NCI-H1092 treated with DMSO at 0.1 percent for 48 hours (cell line): ENCODE data around the gene PIP4K2B.

Experiments
- DNase-seq: peaks from one replicate; lab custom pipeline; 2025; lab: John Stamatoyannopoulos, UW

Gene PIP4K2B

DNA sequence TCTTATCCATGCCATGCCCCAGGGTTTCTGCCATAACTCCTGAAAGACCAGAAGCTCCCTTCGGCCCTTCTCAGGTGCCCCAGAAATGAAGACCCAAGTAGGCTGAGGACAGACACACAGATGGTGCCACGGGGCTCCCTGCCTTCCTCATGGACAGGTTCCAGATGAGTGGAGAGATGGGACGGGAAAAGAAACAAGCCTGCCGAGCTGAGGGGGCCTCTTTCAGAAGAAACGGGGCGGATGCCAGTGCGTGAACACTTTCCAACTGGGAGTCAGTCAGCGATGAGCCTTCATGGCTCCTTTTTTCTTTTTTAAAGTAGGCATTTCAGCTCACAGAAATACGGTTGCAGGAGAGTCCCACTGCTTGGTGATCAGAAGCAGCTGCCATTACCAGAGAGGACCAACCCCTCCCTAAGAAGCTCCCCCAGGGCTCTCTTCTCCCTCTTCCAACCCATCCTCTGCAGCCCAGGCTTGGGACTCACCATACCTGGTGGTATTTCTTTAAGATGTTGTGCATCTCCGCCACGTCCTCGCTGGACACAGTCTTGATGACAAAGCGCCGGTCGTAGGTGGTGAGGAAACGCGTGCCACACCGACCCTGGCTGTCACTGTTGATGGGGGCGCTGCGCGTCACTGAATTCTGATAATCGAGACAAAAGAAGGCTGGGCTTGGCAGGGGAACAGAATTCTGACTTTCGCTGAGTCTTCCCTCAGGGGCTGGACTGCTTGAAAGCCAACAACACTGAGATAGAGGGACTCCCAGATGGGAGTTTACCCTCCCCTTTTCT lies 19.2 kb downstream of the PIP4K2B start:
- DNase-seq = no peak

- DNase-seq = no peak
Measured at GRCh38 chr17:38777641-38778250, 21.6 kb downstream of the PIP4K2B start.

DNA sequence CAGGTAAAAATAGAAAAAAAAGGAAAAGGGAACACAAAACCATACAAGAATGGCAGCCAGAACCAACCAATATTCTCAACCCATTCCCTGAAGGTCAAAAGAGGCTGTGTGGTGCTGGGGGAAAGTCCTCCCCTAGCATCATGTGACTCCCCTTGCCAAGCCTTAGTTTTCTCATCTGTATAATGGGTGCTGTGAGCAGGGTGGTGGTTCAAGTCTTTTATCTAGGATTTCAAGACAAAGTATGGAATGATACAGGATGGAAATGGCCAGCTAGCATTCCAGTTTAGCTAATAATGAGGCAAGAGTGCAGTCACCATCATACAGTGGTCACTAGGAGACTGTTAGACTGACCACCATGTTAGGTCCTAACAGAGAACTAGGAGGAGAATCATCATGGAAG lies 26.1 kb downstream of the PIP4K2B start:
- no peak for DNase-seq

- no peak for DNase-seq
Measured at GRCh38 chr17:38768417-38768816, 30.9 kb downstream of the PIP4K2B start.

GRCh38 chr17:38766341-38766740 lies 33.0 kb downstream of the PIP4K2B start:
- DNase-seq = no peak

DNA sequence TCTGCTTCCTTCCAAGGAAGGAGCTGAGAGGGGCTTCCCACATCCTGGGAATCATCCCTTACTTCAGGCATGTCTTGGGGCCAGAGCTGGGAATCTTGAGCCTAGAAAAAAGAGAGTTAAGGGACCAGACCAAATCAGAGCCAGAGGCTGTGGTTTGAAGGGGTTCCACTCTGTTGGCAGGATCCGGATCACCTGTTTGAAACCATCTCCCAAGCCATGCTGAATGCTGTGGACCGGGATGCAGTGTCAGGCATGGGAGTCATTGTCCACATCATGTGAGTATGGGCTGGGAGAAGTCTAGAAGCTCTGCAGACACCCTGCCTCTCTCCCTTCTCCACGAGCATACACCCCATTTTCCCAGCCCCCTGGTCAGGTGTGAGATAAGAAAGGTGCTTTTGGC lies 37.1 kb downstream of the PIP4K2B start:
- no peak for DNase-seq

DNA sequence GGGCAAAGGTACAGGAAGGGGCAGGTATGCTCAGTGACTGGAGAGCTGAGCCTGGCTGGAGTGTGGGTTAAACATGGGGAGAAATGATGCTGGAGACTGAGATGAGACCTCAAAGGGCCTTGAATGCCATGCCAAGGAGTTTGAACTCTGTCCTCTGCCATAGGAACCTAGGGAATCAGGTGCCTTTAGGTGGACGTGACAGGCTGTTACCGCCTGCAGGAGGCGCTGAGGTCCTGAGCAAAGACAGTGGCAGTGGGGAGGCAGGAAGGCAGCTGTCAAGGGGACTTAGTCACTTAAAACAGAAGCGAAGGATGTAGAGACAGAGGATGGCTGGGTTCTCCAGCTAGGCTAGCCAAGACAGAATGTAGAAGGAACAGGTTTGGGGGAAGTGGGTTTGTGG lies 37.7 kb downstream of the PIP4K2B start:
- no peak for DNase-seq

- no peak for DNase-seq
Measured at GRCh38 chr17:38753071-38753506, 46.3 kb downstream of the PIP4K2B start.

- DNase-seq = peak; percentile 100
Measured at GRCh38 chr17:38752308-38753070, 46.9 kb downstream of the PIP4K2B start, which contains the start of gene PSMB3. TSS of gene PSMB3 (plus strand) at chr17:38752741. CDS start at chr17:38752827, 86 bp downstream.

DNA sequence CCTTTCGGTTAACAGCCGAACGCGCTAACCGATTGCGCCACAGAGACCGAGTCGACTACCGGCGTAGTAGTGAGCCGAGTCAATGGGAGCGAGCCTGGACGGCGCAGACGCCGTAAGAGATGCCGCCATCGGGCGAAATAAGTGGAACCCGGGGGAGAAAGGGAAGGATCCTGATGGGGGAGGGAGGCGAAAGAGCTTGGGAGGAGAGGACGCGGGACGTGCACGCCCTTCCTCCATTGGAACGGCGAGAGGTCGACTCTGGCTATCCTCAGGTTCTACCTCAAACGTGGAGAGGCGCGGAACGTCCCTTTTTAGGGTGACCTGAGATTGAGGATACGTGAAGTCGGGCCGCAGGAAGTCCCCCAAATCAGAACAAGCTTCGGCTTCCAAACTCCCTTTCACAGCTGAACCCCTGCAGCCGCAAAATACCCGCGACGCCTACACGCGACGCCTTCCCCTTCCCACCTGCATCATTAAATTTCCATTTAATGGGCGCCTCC lies 47.5 kb downstream of the PIP4K2B start:
- DNase-seq = peak; percentile 77

GRCh38 chr17:38751144-38751807 lies 48.1 kb downstream of the PIP4K2B start:
- peak; percentile 77 for DNase-seq

DNA sequence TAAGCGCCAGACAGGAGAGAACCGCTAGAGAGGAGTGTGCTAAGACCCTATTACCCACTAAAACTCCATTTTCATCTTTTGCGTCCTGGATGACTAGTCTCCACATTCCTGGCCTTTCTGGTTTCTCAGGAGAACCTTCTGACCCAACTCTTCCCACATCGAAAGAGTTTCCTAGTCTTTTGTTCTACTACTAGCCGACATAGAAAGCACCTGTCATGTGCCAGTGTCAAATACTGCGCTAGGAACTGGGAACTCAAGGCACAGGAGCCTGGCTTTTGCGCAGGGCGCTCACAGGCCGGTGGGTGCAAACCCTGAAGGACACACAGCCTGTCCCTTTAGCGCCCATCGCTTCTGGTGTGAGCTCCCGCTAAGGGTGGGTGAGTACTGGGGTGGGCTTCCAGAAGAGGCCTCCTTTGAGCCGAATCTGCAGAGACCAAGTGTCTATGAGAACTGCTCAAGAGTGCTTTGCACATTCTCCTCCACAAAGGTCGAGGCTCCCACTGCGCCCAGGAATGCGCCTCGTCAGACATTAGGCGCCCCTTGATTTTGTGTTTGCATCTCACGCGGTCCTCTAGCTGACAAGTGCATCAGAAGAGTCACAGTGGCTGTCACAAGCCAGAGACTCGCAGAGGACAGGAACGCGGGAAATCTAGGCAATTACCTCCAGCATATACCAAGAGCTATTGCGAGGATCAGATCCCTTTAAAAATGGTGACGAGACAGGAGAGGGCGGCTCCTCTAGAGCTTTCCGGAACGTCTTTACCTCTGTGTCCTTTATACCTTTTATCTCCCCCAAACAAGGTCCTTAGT lies 48.8 kb downstream of the PIP4K2B start:
- DNase-seq = peak; percentile 72

- DNase-seq = peak; percentile 60
Measured at GRCh38 chr17:38750044-38750311, 49.4 kb downstream of the PIP4K2B start.

GRCh38 chr17:38749223-38750043 lies 49.9 kb downstream of the PIP4K2B start:
- peak; percentile 80 for DNase-seq

DNA sequence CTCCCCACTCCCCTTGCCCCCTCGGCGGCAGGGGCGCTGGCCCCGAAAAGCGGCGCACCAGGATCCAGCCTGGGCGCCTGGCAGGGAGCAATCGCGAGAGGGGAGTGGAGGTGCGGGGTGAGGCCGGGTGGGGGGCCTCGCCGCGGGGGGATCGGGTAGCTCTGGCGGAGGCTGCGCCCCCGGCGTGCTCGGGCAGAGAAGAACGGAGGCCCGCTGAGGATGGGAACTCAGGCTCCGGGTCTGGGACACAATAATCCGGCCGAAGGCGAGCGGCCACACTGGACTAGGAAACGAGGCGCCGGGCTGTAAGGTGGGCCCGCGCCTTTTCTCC lies 50.5 kb downstream of the PIP4K2B start:
- DNase-seq = peak; percentile 53

GRCh38 chr17:38748149-38748891 lies 51.0 kb downstream of the PIP4K2B start, which contains the start of gene PCGF2:
TSS of gene PCGF2 (minus strand) at chr17:38748336. CDS start at chr17:38740402, 7,934 bp downstream.
- peak; percentile 88 for DNase-seq

DNA sequence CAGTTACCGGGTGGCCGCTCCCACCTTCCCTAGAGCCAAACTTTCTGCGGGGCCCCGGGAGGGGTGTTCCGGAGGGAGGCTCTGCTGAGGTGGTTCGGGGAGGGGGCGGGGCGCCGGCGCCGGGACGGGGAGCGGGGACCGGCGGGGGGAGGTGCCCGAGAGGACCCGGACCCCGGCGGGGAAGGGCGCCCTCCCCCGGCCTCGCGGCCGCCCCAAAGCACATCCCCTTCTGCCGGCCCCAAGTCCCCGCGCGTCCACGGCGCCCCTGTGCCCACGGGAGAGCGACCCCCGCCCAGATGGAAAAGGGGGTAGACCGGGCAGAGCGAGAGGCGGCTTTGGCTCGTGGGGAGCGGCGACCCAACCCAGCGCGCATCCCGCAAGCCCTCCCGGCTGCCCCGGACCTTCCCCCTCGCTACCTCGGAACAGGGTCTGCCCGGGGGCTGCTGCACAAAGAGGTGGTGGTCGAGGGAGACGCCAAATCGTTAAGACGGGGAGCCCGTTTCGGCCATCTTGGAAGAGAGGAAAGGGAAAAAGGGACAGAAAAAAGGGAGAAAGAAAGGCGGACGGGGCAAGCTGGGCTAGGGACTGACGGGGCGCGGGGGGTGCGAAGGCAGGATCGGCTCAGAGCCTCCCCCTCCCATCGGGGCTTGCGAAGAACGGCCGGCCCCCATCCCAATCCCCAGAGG lies 51.8 kb downstream of the PIP4K2B start:
- peak; percentile 44 for DNase-seq

DNA sequence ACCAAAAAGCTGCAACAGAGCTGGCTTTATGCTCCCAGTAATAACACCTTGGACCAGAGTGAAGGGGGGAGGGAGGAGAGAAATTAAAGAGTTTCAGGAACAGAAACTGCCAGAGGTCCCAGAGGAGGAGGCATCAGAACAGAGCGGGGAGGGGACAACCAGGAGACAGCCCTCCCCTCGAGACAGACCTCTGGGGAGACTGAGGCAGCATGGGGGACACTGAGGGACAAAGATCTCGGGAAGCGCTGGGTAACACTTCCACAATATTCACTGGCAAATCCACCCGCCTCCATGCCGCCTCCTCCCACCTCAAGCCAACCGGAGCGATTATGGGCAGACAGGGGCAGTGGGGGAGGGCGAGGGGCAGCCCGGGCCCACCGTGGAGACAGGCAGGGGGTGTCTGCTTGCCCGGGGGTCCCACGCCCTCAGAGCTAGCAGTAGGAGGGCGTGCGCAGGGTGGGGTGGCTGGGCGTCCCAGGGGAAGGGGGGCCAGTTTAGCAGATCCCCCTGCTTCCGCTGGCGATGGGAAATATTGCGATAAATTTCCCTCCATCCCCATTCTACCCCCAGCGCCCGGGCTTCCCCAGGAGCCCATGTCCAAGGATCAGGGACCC lies 52.4 kb downstream of the PIP4K2B start:
- DNase-seq = no peak
